NCI-H774 (cell line): ENCODE measurements around the gene KIF16B.

Experiments used
- DNase-seq: peaks from one replicate; lab custom pipeline; 2025; lab: John Stamatoyannopoulos, UW

The KIF16B gene

DNA sequence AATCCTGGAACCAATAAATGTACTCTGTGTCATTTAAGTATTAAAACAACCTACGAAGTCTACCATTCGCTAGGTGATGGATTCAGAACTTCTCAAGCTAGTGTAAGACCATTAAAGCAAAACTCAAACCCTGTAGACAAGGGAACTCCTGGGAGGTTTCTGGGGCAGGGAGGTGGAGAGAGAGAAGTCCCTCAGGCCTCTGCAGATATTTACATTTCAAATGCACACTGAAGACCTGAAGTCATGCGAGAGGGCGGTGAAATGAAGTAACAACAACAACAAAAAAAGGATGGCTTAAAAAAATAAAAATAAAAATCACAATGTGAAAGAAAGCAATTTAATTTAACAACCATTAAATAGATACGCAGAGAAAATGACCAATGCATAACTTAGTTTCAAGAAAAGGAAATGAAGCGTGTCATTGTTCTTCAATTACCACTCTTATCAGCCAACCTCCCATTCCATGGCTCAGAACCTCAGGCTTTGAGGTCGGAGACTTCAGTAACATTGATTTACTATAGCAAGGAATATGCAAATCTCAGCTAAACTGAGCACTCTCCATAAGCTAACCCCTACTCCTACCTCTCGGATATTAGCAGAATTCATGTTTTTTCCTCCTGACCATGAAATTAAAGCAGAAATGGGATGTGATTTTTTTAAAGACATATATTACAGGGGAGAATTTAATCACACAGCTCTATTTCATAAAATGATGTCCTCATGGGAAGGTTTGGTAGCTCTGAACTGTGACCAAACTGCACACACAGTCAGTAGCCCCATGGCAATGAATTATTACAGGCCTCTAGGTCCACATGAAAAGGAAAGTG lies 140.6 kb downstream of the KIF16B start:
- DNase-seq: no peak

DNA sequence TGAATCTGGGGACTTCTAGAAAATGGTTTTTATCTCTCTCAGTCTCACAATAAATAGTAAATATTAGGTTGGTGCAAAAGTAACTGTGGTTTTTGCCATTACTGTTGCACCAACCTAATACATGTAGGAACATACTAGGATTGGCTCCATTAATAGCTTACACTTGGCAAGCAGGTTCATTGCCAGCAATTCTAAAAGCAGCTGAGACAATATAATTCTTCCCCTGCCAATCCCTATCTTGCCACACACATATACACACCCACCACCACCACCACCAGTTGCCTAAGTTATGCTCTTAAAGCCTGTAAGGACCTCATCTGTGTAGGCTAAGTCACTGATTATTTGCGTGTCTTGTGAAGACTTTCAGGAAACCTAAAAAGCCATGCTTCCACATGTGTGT lies 145.1 kb downstream of the KIF16B start:
- DNase-seq: no peak

DNA sequence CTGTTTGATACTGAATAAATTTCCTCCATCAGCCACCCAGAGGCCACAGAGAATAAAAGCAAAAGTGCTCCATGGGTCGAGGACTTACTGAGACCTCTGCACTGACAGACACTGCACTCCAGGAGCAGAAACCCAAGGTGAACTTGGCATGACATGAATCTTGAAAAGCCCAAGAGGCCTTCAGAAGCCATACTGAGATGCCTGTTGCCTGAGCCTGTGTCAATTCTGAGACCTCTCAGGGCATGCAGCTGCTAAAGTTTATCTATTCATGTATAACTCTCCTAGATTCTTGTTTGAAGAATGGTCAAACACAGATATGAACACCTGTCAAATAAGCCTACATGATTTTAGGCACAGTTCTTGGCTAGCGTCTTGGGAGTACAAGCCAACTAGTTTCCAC lies 145.7 kb downstream of the KIF16B start:
- no peak for DNase-seq

DNA sequence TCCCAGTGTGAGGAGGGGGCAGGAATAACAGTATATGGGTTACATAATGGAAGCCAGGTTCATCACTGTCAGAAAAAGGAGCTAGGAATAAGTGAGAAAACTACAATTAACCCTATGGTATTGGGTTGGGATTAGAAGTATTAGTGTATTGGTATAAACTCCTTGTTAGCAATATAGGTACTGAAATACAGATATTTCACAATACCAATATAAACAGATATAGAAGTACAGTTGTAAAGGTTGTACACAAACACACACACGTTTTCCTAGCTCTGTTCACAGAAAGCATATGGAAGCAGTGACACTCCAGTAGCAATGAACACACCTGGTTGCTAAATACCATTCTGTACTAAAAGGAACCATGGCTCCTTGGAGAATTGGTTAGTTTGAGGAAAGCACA lies 148.5 kb downstream of the KIF16B start:
- no peak for DNase-seq

- no peak for DNase-seq
Observed at GRCh38 chr20:16423311-16424212, 149.7 kb downstream of the KIF16B start.

DNA sequence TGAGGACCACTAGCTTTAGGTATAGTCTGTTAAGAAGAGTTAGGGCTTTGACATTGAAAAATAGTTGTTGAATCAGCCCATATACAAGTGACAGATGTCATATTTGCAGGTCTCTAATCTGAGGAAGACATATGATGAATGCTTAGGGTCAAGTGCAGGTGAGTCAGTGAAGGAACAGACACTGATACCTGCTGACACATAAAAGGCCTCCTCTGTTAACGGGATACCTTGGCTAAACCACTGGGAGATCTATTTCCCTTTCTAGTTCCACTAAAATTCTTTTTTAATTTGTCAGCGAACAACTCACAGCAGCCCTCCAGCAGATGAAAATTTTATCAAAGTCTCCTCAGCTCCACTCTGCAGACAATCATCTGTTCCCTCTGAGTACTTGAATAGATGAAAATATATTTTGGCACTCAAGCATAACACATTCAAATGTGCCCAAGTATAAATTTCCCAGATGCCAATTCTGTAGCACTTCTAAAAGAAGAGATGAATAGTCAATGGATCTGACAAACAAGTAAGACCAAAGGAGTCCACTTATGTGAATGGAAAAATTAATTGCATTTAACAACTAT lies 154.0 kb downstream of the KIF16B start:
- DNase-seq: no peak

GRCh38 chr20:16418616-16419015 lies 154.6 kb downstream of the KIF16B start:
- DNase-seq: no peak

DNA sequence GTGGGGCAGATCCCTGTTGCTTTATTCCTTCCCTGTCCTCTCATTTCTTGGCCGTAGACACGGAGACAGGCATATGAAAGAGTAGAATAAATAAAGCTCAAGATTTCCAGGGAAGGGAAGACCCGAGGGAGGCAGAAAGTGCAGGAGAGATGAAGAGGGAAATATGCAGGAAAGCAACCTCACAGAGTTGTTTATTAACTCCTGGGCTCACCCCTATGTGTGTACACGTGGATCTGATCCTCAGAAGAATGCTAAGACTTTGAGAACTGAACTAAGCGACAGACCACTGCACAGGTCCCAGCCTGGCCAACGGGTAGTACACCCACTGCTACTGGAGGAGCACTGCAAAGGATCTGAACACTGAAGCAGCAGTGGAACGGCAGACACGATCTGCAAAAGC lies 156.2 kb downstream of the KIF16B start:
- no peak for DNase-seq

DNA sequence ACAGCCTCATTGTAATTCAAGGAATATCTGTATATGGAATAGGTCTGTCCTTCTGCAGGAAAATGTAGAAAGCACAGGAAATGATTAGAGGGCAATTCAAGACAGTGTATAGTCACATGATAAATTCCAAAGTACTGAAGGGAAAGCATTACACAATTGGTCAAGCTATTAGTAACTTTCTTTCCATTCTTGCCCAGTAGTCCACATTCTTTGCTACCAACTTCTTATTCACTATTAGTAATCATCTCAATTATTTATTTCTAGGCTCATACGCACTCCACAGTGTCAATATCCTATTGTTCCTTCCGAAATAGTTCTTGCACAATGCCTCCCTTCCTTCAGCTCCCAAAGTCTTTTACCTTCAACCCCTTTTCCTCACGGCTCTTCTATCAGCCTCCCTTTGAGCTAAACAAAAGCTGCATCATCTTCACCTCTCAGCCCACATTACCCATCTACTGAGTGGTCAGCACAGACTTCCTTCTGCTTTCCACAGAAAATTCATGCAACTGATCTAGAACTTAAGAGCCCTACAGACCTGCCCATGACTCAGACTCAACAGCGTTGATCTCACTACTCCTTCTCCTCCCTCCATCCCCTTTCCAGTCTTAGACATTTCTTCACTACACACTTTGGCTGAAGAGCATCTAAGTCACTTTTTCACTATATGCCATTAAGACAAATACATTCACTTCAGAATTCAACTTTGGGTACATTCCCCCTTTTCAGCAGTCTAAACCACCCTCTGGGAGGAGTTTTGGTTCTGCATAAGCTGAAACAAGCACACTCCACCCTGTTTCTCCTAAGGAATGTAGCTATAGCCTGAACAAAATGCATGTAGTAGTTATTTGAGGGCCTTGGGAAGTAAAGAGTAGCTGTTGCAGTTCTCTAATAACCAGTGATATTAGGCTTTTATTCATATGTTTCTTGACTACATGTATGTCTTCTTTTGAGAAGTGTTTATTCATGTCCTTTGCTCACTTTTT lies 157.9 kb downstream of the KIF16B start:
- DNase-seq: no peak

- no peak for DNase-seq
Observed at GRCh38 chr20:16412906-16413305, 160.3 kb downstream of the KIF16B start.

DNA sequence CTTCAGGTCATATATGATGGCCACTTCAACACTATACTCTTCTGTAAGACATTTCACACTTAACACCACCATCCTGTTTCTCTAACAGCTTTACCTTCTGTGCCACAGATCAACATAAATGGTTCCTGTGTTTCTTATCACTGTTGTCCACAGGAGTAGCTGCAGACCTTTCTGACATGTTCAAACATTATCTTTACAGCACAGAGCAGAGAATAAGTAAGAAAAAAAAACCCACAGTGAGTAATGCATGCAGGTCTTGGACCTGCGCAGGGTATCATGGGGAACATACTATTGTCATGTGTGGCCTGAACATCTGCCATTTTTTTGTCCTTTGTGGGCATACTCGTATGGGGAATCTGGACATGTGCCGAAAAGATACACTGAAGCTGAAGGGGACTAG lies 161.9 kb downstream of the KIF16B start:
- DNase-seq: no peak

- no peak for DNase-seq
Observed at GRCh38 chr20:16410626-16411025, 162.6 kb downstream of the KIF16B start.

GRCh38 chr20:16408981-16409380 lies 164.3 kb downstream of the KIF16B start:
- no peak for DNase-seq

DNA sequence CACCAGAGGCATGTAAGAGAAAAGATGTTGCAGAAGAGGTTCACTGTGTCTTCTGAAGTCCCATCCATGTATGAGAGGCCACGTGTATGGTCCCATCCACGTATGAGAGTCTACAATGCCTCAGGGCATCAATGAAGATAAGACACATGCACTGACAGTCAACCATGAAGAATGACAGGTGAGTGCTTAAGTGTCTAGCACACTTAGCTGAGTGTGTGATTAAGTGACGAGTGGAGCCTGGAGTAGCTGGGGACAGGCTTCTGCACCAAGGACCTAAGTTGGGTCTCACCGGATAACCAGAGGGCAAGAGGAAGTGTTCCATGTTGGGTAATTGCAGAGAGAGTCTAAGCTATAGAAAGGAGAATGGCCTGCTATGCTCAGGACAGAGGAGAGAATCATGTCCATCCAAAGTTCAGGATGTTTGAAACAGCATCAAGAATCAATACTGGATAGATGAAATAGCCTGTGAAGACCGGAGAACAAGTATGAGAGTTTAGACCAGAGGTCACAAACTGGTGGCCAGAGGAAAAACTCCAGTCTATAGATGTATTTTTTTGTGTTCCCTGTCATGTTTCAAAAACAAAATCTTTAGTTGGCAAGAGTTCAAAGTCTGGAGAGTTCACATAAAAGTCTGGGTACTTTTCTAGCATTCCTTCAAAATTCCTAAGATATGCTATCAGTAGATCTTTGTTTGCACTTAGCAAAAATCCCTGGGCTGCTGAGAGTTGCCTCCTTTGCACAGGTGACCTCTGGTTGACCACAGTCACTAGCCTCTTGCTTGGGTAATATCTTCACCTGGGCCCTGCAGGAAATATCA lies 165.8 kb downstream of the KIF16B start:
- DNase-seq: no peak

- DNase-seq: no peak
Observed at GRCh38 chr20:16405254-16405653, 168.0 kb downstream of the KIF16B start.

DNA sequence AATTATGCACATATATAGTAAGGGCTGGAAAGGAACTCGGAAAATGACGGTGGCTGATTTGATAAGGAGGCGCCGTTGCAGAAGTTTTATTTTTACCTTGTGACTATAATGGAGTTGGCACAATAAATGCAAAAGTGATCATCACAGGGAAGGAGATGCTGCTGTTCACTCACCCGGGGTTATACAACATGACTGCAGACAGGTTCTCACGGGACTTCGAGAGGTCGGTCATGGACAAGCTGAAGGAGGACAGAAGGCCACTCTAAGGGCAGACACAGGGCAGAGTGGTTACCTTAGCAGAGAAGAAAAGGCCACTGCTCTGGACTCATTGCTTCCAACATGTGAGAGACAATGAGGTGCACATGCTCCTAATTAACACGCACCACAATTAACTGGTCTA lies 168.6 kb downstream of the KIF16B start:
- DNase-seq: no peak

DNA sequence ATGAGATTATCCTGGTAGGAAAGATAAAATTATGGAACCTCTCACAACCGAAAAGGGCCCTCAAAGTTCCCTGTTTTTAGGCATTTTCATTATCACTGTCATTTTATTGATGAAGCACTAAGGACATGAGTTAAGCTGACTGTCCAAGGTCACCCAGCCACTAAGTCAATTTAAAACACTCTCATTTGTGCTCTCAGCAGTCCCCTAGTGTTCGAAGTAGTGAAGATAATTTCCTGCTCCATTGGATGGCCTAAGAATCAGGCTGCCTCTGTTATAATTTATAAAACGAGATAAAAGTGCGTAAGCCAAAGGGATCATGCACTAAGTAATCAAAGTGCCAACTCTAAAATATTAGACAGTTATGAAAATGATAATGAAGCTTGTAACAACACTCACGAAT lies 169.1 kb downstream of the KIF16B start:
- no peak for DNase-seq

DNA sequence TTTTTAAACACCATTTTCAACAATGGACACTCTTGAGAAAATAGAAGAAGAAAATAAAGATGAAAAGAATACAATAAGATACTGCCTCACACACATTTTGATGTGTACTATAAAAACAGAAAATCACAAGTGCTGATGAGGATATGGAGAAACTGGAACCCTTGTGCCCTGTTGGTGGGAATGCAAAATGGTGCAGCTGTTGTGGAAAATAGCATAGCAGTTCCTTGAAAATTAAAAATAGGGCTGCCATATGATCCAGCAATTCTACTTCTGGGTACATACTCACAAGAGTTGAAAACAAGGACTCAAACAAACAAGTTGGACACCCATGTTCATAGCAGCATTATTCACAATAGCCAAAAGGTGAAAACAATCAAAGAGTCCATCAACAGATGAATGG lies 173.0 kb downstream of the KIF16B start:
- no peak for DNase-seq

- DNase-seq: no peak
Observed at GRCh38 chr20:16399801-16400200, 173.4 kb downstream of the KIF16B start.

DNA sequence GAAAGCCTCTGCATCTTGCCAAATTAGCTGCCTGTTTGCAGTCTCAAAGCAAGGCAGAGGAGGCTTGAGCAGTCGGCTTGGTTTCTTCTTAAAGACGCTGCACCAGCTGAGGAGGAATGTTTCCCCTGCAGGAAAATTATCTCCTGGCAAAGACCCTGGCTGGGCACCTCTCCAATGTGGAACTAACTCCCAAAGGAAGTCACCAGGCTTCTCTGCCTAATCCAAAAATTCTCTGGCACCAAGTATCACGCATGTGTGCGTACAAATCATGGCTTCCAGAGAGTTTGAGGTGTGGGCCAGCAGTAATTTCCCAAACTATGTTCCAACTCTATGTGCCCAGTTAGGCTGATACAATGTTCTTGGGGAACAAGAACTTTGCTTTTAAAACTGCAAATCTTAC lies 176.2 kb downstream of the KIF16B start:
- no peak for DNase-seq

DNA sequence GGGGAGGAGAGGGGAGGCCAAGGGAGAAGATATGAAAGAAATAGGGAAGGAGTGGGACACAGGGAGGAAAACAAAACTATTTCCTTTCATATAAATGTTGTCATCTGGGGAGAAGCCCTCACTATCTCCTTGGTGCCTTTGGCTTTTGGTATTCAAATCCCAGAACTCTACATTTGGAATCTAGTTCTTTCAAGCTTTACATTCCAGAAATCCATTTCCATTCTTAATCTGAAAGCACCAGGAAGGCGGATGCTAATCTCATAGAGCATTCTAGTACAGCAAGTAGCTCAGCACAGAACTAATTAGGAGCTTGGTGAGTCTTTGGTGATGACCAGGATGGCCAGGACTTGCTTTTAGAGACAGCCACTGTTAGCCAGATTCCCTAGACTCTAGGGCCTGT lies 177.9 kb downstream of the KIF16B start:
- DNase-seq: no peak
